Measurements from ENCODE around the gene YJU2.

GRCh38 chr19:4305659-4306058 is 58.8 kb downstream of the YJU2 start:
- no peak for TF ChIP-seq CTCF (IDR thresholded peaks at IDR 0.05)
- TF ChIP-seq POLR2A (IDR thresholded peaks at IDR 0.05), result no peak

All from lower leg skin (tissue), 3 donors.